Stimulated activated CD4-positive, alpha-beta T cell treated with anti-CD3 and anti-CD28 coated beads, Interleukin-12 subunit alpha, Interleukin-12 subunit beta, amount 100 ng/mL, for 48 hours (primary cell): ENCODE measurements around the gene TAGLN2.
A peak's percentile ranks its signal among the peaks of the same experiment; 100 is the strongest.

Experiments used
- DNase-seq, 3 donors: peaks; one replicate each; pipeline ENCODE4 v3.0.0-alpha.2; 2020; ENCODE audit warnings: low read depth in 2 of 3, low spot score in 1 of 3

The TAGLN2 gene

DNA sequence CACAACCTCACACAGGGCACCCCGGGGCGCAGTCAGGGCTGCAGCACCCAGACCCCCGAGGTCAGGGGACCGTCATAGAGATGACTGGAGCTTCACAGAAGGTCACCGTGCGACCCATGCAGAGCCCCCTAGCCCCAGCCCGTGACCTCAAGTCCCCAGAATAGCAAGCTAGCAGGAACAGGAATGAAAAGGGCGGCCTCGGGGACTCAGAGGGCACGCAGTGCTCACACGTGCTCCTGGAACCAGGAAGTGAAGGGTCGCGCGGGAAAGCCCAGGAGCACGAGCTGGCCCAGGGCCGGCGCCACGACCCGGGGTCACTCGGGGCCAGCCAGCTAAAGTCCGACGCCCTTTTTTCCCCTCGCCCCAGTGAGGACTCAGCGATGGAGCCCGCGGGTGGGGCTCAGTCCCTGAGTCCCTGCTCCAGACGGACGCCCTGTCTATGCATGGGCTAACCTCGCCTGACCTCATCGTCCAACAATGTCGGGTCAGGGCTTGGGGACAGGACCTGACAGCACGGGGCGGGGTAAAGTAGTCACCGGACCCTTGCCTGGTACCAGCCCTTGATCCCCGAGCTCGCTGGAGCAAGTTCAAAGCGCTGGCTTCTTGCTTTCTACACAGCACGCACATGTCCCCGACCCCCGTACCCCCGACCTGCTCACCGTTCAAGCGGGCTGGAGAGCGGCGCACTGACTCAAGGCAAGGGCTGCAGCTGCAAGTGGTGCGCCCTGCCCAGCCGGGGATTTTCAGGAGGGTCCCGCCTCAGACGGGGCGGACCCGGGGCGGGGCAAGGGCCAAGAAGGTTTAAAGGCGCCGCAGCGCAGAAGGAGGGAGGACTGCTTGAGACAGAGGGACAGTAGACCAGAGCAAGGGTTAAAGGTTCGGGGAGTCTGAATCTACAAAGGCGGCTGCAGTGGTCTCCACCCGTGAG is at the start of gene TAGLN2:
TSS of gene TAGLN2 (minus strand) at position 717 of the 928 bp plus-strand sequence. CDS start 4,998 bp downstream, outside the sequence.
- DNase-seq: peak; percentile 77 to 86 (median 83)

DNA sequence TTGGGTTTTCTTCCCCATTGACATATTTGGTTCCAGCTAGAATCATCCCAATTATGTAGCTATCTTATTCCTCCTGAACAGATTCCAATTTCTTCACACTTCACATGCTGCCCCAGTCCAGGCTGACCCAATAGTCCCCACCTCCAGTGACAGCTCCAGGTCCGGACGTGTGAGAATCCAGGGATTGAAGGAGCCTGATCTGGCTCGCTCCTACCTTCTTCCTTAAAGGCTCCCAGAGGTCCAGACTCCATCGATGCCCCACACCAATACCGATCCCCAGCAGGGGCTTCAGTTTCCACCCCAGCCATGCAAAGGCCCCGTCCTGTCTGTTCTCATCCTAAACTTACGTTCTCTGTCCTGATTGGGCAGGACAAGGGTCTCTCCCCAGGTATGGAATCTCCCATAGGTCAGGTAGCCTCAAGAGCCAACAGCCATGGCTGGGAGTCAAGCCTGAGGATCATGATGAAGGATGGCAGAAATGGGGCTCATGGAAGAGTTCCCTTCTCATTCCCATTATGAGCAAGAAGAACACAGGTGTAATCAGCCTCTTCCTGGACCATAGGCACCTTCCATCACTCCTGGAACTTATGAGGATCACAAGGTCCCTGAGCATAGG is 49.2 kb upstream of the TAGLN2 start:
- no peak for DNase-seq

DNA sequence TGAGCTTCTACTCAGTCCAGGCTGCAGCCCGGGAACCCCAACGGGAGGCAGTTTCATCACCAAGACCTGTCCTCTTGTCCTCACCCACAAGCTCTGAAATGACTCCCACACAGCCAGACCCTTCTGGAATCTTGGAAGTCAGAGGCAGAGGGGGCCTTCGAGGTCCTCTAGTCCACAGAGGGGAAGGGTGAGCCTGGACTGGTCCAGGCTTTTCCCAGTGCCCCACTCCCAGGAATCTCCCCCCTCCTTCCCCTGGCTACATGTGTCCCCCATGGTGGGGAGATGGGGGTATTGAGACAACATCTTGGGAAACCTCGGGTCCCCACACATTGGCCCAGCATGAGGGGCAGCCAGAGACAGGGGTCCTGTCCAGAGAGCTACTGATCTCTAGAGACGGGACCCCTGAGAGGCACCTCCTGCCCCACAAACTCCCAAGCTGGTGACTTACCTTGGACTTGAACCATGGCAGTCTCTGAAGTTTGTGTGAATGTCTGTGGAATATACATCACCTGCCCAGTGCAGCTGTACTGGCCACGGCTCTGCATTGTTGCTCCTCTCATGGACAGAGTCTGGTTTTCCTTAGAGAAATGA is 48.1 kb upstream of the TAGLN2 start:
- no peak for DNase-seq

DNA sequence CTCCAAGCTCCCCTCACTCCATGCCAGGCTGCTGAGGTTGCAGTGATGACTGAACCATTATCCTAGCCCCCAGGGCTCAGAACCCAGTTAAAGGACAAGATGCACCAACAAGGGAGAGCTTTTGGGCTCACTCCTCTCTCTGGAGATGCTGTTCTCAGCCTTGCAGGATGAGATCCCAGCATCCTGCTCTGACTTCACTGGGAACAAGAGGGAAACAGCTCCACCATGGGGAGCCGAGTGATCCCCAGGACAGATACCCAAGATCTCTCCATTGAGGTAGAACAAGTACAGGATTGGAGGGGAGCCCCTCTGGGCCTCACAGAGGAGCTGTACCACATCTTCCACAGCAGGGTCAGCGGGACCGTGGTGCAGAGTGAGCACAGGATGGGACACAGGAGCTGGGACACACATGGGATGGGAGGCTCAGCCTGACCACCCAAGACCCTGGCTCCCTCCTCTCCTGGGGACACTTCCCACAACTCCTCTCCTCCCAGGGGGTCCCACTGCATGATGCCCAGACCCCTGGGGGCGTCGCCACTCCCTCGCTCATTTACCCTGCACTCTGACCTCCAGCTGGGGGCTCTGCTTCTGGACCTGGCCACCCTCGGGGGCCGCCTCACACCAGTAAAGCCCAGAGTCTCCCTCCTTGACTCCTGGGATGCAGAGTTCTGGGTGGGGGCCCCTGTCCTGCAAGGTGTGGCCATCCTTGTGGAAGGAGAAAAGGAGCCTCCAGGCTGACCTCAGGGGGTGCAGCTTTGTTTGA is 47.3 kb upstream of the TAGLN2 start:
- no peak for DNase-seq

DNA sequence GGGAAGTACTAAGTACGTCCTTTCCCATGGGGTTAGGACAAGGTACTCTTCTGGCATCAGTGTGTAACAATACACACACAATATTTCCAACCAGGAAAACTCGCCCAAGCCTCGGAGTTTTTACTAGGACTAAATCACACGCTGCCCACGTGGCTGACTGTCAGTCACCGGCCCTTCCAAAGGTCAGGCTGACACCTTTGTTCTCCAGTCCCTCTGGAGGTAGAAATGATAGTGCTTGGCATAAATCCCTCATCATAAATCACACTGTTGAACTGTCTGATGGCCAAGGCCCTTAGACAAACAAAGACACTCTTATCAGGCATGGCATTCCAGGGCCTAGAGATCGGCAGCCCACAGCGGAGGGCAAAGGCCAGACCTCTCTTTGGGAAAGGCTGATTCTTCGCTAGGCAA is 45.6 kb upstream of the TAGLN2 start:
- no peak for DNase-seq

DNA sequence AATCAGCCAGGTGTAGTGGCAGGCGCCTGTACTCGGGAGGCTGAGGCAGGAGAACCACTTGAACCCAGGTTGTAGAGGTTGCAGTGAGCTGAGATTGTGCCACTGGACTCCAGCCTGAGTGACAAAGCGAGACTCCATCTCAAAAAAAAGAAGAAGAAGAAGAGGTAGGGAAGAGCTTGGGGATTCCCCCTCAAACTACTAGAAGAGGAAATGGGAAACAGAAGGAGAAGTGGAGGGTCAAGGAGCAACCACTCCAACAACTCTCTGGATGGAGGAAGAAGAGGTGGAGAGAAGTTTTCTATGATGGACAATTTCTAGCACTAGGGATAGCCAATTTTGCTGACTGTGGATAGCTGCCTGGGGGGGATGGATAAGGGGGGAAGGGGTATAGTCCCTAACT is 43.6 kb upstream of the TAGLN2 start:
- no peak for DNase-seq

DNA sequence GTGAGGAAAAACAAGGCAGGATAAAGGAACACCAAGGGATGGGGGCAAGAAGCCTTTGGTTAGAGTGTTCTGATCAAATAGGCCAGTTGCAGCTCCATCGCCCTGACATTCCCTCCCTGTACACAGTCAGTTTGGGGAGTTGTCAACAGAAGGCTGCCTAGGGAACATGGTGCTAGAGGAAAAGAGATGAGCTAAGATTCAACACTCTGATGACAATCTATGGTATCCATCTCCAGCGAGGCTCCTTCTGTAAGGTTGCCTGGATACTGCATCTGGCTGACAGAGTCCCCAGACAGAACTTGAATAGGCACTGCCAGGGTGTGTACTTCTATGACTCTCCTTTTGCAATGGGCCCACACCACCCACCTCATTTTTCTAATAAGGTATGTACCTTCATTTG is 40.0 kb upstream of the TAGLN2 start:
- DNase-seq: no peak

DNA sequence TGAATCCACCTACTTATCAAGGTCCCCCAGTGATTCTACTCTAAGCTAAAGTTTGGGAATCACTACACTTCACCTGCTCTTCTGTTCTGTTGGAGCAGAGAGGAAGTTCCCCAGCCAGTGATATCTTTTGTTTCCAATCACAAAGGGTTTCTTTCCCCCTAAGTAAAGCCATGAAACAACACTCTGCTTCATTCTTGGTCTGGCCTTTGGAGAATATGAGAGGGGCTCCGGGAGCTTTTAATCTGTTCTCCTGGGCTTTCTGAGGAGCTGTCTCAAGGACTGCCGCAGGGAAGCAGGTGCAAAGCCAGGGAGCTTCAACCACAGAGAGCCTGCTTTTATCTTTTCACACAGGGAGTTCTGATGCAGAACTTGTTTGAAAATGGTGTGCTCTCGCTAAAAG is 38.8 kb upstream of the TAGLN2 start:
- DNase-seq: no peak

DNA sequence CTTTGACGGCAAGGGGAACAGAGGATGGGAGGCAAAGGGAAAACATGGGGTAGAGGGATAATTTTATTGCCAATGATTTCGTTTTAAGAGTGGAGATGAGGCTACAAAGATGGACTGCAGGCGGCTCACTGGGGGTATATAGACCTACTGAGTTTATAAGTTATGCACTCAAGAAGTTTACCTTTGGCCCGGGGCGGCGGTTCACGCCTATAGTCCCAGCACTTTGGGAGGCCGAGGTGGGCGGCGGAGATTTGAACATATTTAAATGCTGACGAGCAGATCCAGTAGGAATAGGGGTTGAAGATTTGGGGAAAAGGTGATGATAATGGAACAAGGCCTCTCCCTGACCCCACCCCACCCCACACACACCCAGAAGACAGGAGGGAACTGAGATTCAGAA is 36.9 kb upstream of the TAGLN2 start:
- DNase-seq: no peak

DNA sequence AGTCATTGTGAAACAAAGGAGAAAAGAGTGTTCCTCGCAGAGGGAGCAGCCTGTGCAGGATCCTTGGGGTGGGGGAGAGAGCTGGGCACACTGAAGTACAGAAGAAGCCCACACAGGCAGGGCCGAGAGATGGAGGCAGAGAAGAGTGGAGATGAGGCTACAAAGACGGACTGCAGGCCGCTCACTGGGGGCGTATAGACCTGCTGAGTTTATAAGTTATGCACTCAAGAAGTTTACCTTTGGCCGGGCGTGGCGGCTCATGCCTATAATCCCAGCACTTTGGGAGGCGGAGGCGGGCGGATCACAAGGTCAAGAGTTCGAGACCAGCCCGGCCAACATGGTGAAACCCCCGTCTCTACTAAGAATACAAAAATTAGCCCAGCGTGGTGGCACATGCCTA is 36.3 kb upstream of the TAGLN2 start:
- no peak for DNase-seq

DNA sequence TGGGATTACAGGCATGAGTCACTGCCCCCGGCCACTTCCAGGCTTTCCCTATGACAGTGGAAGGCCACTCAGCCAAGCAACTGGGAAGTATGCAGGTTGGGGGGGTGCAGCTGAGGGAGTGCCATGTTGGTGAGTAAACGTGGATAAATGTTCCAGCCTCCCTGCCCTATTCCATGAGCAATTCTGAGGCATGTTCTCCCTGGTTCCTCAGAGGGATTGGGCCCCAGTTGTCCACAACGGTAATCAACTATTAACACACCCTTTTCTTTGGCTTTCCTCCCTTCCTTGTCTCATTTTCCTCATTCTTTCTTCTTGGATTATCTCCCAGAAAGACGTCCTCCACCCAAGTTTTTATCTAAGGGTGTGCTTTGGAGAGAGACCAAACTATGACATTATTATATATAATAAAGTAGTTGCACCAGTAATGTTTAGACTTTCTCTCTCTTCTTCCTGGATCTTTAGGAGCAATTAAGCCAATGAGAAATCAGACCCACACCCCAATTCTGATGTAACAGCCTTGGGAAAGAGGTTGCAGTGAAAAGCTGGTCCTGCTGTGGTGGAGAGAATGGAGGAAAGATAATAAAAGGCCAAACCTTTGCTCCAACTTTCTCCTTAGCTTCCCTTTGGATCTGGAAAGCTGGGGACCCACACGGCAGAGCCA is 35.5 kb upstream of the TAGLN2 start:
- no peak for DNase-seq

DNA sequence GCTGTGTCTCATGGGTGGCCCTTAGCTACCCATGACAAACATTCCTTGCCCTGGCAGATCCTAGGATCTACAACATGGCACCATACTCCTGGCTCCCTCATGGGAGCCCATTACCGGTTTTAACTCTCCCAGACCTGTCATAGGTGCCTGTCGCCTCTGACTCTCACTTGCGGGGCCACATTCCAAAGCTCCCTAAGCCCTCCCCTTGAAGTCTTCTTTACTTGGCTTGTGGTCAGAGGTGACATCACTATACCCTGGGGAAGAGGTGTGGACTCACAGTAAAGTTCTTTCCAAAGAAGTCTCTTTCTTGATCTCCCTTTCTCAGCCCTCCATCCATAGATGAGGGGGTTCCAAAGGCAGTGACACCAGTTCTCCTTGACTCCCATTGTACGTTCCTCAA is 34.1 kb upstream of the TAGLN2 start:
- no peak for DNase-seq

DNA sequence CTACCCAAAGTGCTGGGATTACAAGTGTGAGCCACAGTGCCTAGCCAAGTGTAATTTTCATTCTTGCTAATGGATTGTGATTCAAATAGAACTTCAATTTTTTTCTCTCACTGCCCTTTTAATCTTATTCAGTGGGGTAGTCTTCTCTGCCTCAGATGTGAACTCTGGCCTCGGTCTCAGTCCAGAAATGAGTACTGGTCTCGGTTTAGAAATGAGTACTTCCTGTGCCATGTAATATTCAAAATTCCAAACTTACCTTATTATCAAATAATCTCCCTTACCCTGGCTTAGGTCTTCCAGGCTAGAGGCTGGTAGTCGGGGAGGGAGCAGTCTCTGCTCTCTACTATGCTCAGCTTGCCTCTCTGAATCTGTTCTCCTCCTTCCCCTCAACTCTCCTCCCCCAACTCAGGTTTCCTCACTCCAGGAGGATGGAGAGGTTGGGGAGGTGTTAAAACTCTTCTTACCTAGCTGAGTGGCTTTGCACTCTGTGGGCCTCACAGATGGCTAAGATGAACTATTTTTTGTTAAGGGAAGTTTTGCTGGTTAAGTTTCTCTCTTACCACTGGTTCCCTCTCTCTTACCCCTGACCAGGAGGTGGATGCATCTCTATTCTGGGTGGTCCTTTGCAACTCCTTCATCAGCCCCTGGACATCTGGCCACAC is 33.5 kb upstream of the TAGLN2 start:
- no peak for DNase-seq

DNA sequence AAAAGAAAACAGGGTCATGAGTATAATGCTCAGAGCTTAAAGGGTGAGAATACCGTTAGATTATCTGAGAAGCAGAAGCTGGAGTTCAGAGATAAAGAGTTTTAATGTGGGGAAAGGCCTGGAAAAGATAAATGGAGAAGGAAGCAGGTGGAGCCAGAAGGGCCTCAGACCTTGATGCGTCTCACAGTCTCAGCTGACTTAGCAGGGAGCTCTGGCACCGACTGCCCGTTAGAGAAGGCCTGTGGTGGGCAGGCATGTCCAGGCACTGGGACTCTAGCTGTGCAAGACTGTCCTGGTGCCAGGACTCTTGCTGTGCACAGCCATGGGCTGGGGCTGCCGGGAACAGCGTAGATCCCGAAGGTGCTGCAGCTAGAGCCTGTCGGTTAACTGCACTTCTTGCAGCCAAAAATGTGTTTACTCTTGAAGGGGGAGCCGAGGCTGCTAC is 32.5 kb upstream of the TAGLN2 start:
- DNase-seq: no peak

DNA sequence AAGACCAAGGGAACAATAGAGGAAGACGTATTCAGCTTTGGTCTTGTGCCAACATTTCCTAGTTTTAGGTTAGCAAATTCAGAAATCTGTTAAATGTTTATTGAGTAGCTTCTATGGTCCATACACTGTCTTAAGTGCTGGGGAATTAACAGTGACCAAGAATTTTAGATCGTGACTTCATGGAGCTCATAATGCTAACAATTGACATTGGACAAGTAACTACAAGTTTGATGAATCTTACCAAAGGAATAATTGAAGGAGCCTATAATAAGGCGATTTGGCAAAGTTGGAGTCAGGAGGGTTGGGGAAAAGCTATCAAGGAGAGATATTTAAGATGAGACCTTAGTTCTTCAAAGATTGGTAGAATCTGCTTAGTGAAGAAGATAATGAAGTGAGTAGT is 30.1 kb upstream of the TAGLN2 start:
- DNase-seq: no peak

DNA sequence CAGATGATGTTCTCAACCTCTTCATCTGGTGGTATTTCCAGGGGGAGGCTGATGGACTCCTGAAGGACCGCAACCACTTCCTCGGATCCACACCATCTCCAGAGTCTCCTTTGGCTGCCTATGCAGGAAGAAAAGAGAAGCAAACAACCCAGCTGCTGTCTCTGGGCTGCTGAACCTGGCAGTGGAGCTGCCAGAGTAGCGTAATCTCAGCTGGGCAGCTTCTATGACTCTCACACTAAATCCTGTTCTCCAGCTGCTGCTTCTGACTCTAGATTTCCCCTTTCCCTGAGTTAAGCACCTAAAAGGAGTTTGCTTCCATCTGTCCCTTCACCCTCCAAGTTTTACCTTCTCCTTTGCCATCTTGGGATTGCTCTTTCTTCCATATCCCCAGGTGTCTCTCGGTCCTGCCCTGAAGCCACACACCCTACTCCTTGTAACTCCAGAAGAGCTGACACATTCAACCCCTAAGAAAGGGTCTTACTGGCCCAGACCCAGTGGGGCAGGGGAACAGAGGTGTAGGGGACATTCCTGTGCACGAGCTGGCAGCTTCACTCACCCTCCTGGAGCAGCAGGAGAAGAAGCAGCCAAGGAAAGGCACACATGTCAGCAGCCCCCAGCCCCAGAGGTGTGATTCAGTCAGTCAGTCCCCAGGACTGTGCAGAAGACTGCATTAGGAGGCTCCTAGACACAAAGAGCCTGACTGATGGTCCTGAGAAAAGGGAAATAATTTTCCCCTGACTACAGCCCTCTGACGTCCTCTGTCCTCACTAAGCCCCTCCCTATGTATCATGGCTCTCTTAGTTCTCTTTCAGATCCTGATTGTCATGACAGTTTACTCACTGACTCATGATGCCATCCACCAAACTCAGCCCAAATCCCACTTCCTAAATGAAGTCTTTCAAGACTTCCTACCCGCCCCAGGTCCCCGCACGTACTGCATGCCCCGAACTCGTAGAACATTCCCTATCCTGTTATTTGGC is 28.5 kb upstream of the TAGLN2 start, which contains the start of gene SLAMF9:
TSS of gene SLAMF9 (minus strand) at position 702 of the 980 bp plus-strand sequence. CDS start at position 602, 100 bp downstream.
- no peak for DNase-seq

DNA sequence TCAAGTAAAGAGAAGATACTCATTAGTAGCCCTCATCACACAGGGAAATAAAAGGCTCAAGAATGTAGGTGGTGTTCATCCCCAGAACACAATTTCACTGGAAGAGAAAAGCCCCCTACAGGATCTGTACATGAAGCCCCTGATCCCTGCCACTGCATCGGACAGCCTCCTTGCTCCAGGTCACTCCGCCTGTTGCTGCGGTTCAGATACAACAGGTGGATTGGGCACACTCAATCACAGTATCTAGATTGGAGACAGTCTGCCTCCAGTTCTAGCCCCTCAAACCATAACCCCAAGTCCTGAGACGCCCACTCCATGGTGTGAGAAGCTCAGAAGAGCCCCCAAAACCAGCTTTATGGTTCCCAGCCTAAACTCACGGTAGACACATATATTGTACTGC is 27.6 kb upstream of the TAGLN2 start:
- no peak for DNase-seq

DNA sequence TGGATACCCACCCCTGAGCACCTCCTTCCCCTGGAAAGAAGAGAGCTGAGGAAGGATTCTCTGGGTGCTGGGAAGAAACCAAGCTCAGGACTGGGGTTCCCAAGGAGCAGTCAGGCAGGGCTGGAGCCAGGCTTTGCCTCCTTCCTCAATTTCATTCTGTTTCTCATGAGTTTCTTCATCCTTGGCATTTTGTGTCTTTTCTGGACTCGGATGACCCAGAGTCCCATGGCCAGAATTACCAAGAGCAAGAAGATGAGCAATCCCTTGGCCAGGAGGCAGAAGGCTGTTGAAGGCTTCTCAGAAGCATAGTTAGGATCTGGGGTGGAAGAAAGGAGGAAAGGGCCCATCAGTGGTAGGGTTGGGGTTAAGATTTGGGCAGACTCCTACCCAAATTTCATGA is 26.2 kb upstream of the TAGLN2 start:
- no peak for DNase-seq

DNA sequence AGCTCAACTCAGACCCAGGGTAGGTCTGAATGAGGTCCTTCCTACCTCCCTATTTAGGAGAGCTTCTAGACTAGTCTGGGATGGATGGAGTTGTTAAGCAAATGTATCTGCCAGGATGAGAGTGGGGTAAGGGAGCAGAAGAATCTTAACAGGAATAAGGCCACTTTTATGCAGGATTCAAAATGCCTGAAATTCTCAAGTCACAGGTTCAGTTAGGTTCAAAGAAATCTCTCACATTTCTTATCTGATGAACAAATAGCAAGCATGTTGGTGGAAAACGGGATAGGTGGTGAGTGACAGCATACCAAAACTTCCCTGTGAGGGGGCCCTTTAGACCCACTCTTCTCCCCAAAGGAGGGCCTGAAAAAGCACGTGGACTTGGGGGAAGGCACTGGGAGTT is 25.7 kb upstream of the TAGLN2 start:
- no peak for DNase-seq
